ENCODE data around the gene GMEB2.
"Not testable (repeated sequence)": the region's sequence is repeated elsewhere in the genome, so short reads cannot be mapped to it uniquely, and the experiment has no call there.

GMEB2 gene

GRCh38 chr20:63618291-63618980 is 8.5 kb downstream of the GMEB2 start:
- DNase-seq (ENCODE audit: low read depth) = no peak
- H3K4me3 ChIP-seq (ENCODE audit: low read length) = no peak overlapping the region
- no peak for TF ChIP-seq CTCF (IDR thresholded peaks at IDR 0.05; ENCODE audit: insufficient read depth, low read depth, low read length, missing control alignments)

- DNase-seq (ENCODE audit: low read depth) = no peak
- H3K4me3 ChIP-seq (ENCODE audit: low read length) = no peak overlapping the region
- no peak for TF ChIP-seq CTCF (IDR thresholded peaks at IDR 0.05; ENCODE audit: insufficient read depth, low read depth, low read length, missing control alignments)
Observed at GRCh38 chr20:63617876-63618265, 9.0 kb downstream of the GMEB2 start.

- no peak for TF ChIP-seq CTCF (IDR thresholded peaks at IDR 0.05; ENCODE audit: insufficient read depth, low read depth, low read length, missing control alignments)
- DNase-seq (ENCODE audit: low read depth) = no peak
Observed at GRCh38 chr20:63617092-63617875, 9.6 kb downstream of the GMEB2 start.

GRCh38 chr20:63613863-63614594 is 12.9 kb downstream of the GMEB2 start:
- not testable (repeated sequence) for H3K4me3 ChIP-seq (ENCODE audit: low read length); DNase-seq (ENCODE audit: low read depth)

More at GRCh38 chr20:63617092-63617875, 9.6 kb downstream of the GMEB2 start:
- no peak overlapping the region for H3K4me3 ChIP-seq (ENCODE audit: low read length)

- H3K4me3 ChIP-seq (ENCODE audit: low read length) = no peak overlapping the region
- peak; percentile 7 for DNase-seq (ENCODE audit: low read depth)
- no peak for TF ChIP-seq CTCF (IDR thresholded peaks at IDR 0.05; ENCODE audit: insufficient read depth, low read depth, low read length, missing control alignments)
Observed at GRCh38 chr20:63612276-63612931, 14.5 kb downstream of the GMEB2 start.

- no peak for TF ChIP-seq CTCF (IDR thresholded peaks at IDR 0.05; ENCODE audit: insufficient read depth, low read depth, low read length, missing control alignments)
- no peak for DNase-seq (ENCODE audit: low read depth)
- H3K4me3 ChIP-seq (ENCODE audit: low read length) = no peak overlapping the region
Observed at GRCh38 chr20:63611646-63612045, 15.3 kb downstream of the GMEB2 start.
